Trophoblast cell (in vitro differentiated cells and primary cell): ENCODE measurements around the gene ROR2.

ENCODE experiments used
- DNase-seq, 2 donors: peaks; one replicate each; pipeline ENCODE4 v3.0.0-alpha.2; 2016
- H2AFZ ChIP-seq: 2 replicates; pipeline ENCODE4 v1.6.1; 2013; ENCODE audit warnings: low read length, moderate library complexity, mild to moderate bottlenecking; ENCODE audit not compliant: insufficient read depth, poor library complexity
- H2AK5ac ChIP-seq: 2 replicates; pipeline ENCODE4 v1.6.1; 2013; ENCODE audit warnings: mild to moderate bottlenecking, low read length
- H2BK120ac ChIP-seq: 2 replicates; pipeline ENCODE4 v1.6.1; 2013; ENCODE audit warnings: low read length, mild to moderate bottlenecking, moderate library complexity; ENCODE audit not compliant: insufficient read depth, poor library complexity
- H2BK12ac ChIP-seq: 2 replicates; pipeline ENCODE4 v1.6.1; 2013; ENCODE audit warnings: mild to moderate bottlenecking, low read length, moderate library complexity
- H2BK5ac ChIP-seq: 2 replicates; pipeline ENCODE4 v1.6.1; 2013; ENCODE audit warnings: low read length, low read depth, moderate library complexity, mild to moderate bottlenecking; ENCODE audit not compliant: poor library complexity
- H3K14ac ChIP-seq: 2 replicates; pipeline ENCODE4 v1.6.1; 2013; ENCODE audit warnings: mild to moderate bottlenecking, low read length
- H3K18ac ChIP-seq: 2 replicates; pipeline ENCODE4 v1.6.1; 2013; ENCODE audit warnings: mild to moderate bottlenecking, low read length
- H3K23ac ChIP-seq: 2 replicates; pipeline ENCODE4 v1.6.1; 2013; ENCODE audit warnings: low read length
- H3K27ac ChIP-seq: 2 replicates; pipeline ENCODE4 v1.5.1; 2013; ENCODE audit warnings: low read depth, mild to moderate bottlenecking, inconsistent platforms, low read length, moderate library complexity
- H3K27me3 ChIP-seq: 2 replicates; pipeline ENCODE4 v1.6.1; 2013; ENCODE audit warnings: inconsistent platforms, mild to moderate bottlenecking, low read length, moderate library complexity; ENCODE audit not compliant: insufficient read depth
- H3K36me3 ChIP-seq, 2 experiments: 1 replicate in 1 of 2; 2 replicates in 1 of 2; pipeline ENCODE4 v1.6.1; 2013; ENCODE audit warnings: low read length in 2 of 2, mild to moderate bottlenecking in 2 of 2, moderate library complexity in 1 of 2; ENCODE audit not compliant: insufficient read depth in 2 of 2, control insufficient read depth in 1 of 2
- H3K4ac ChIP-seq: 2 replicates; pipeline ENCODE4 v1.6.1; 2013; ENCODE audit warnings: low read depth, mild to moderate bottlenecking, low read length, moderate library complexity
- H3K4me1 ChIP-seq, 2 experiments: 1 replicate in 1 of 2; 2 replicates in 1 of 2; pipeline ENCODE4 v1.6.1; 2013; ENCODE audit warnings: low read length in 2 of 2, mild to moderate bottlenecking in 2 of 2, moderate library complexity in 1 of 2; ENCODE audit not compliant: insufficient read depth in 2 of 2, control insufficient read depth in 1 of 2
- H3K4me2 ChIP-seq: 2 replicates; pipeline ENCODE4 v1.6.1; 2013; ENCODE audit warnings: inconsistent platforms, mild to moderate bottlenecking, low read length, moderate library complexity
- H3K4me3 ChIP-seq: 2 replicates; pipeline ENCODE4 v1.5.1; 2013; ENCODE audit warnings: mild to moderate bottlenecking, low read depth, low read length, inconsistent platforms
- H3K79me1 ChIP-seq: one replicate; pipeline ENCODE4 v1.6.1; 2013; ENCODE audit warnings: low read length
- H3K79me2 ChIP-seq: 2 replicates; pipeline ENCODE4 v1.6.1; 2013; ENCODE audit warnings: low read length, mild to moderate bottlenecking; ENCODE audit not compliant: control insufficient read depth, insufficient read depth, poor library complexity
- H3K9ac ChIP-seq: 2 replicates; pipeline ENCODE4 v1.6.1; 2013; ENCODE audit warnings: mild to moderate bottlenecking, low read length
- H3K9me3 ChIP-seq: 2 replicates; pipeline ENCODE4 v1.6.1; 2013; ENCODE audit warnings: low read depth, mild to moderate bottlenecking, control low read depth, inconsistent platforms, low read length; ENCODE audit not compliant: insufficient read depth
- H4K12ac ChIP-seq: 2 replicates; pipeline ENCODE4 v1.6.1; 2013; ENCODE audit warnings: low read depth, mild to moderate bottlenecking, low read length, moderate library complexity
- H4K8ac ChIP-seq: 2 replicates; pipeline ENCODE4 v1.6.1; 2013; ENCODE audit warnings: low read depth, mild to moderate bottlenecking, low read length, moderate library complexity
- H4K91ac ChIP-seq: one replicate; pipeline ENCODE4 v1.6.1; 2013; ENCODE audit warnings: low read depth, mild to moderate bottlenecking, low read length, moderate library complexity
- WGBS: extraction: QIAGEN DNeasy Blood & Tissue Kit; methylation state at CpG from one replicate; pipeline ENCODE4 v1.1.7; 2013; ENCODE audit warnings: missing lambda C conversion rate; ENCODE audit not compliant: insufficient read length, insufficient coverage; ENCODE audit errors: extremely low coverage; 5-methylcytosine and 5-hydroxymethylcytosine counted together

The ROR2 gene

DNA sequence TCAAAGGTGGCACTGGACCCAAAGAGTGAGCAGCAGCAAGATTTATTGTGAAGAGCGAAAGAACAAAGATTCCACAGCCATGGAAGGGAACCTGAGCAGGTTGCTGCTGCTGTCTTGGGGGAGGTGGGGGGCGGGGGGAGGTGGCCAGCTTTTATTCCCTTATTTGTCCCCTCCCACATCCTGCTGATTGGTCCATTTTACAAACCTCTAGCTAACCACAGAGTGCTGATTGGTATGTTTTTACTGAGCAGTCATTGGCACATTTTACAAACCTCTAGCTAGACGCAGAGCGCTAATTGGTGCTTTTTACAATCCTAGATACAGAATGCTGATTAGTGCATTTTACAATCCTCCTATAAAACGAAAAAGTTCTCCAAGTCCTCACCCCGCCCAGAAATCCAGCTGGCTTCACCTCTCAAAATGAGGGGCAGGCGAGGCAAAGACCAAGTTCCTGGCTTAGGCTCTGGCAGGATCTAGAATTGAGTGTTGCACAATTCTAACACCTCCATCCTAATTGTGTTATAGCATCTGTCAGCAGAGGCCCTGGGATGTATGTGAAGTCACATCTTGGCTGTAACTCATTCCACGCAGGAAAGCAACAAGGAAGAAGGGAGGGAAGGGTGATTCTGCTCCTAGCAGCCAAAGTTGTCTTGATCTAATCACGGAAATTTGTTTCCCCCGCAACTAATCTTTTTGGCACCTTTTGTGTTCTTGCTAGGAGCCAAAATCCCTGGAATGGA lies 34.3 kb downstream of the ROR2 start:
- WGBS: no CpG with 5 or more reads among the region's 10 CpGs
- no peak overlapping the region for H2BK12ac ChIP-seq
- H3K4me3 ChIP-seq: no peak overlapping the region
- no peaks in the 10 kb centered on the region for H3K36me3 ChIP-seq
- no peaks in the 10 kb centered on the region for H3K27me3 ChIP-seq
- H2BK5ac ChIP-seq: no peak overlapping the region
- H4K8ac ChIP-seq: no peak overlapping the region
- no peaks in the 10 kb centered on the region for H3K79me2 ChIP-seq
- H3K4me1 ChIP-seq: no peaks in the 10 kb centered on the region
- no peak for DNase-seq
- H3K27ac ChIP-seq: no peak overlapping the region
- H3K4me2 ChIP-seq: no peak overlapping the region
- no peak overlapping the region for H3K4ac ChIP-seq
- H3K14ac ChIP-seq: no peak overlapping the region
- H3K18ac ChIP-seq: no peak overlapping the region
- no peak overlapping the region for H4K91ac ChIP-seq
- H3K9me3 ChIP-seq: no peaks in the 10 kb centered on the region
- no peak overlapping the region for H3K23ac ChIP-seq
- no peaks in the 10 kb centered on the region for H3K79me1 ChIP-seq
- H3K9ac ChIP-seq: no peak overlapping the region
- H2AFZ ChIP-seq: no peak overlapping the region
- H4K12ac ChIP-seq: no peak overlapping the region
- H2BK120ac ChIP-seq: no peak overlapping the region
- H2AK5ac ChIP-seq: no peak overlapping the region

DNA sequence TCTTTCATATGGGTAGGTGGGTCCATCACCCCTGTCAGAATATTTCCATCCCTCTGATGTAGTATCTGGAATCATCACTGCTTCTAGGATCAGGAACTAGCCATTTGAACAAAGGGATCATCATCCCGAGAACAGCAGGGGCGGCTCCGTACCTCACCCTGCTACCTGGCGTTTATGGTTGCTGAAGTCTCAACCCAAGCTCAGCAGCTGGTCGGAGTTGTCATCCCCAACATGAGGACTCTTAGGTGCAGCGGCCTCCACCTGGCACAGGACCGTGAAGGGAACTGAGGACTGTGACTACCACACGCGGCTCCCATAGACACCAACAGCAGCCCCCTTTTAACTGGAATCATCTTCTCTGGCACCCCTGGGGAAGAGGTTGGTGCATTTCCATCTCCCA lies 35.1 kb downstream of the ROR2 start:
- DNase-seq: no peak
- Histone ChIP-seq H2BK5ac (no peak overlapping the region), H3K4me1 (no peaks in the 10 kb centered on the region), H2AK5ac (no peak overlapping the region), H3K4me2 (no peak overlapping the region), H2BK120ac (no peak overlapping the region), H2AFZ (no peak overlapping the region), H2BK12ac (no peak overlapping the region), H4K12ac (no peak overlapping the region), H3K36me3 (no peaks in the 10 kb centered on the region), H3K27ac (no peak overlapping the region), H4K91ac (no peak overlapping the region), H3K23ac (no peak overlapping the region), H3K27me3 (no peaks in the 10 kb centered on the region), H3K18ac (no peak overlapping the region), H4K8ac (no peak overlapping the region), H3K9me3 (no peaks in the 10 kb centered on the region), H3K4ac (no peak overlapping the region), H3K14ac (no peak overlapping the region), H3K4me3 (no peak overlapping the region), H3K79me1 (no peaks in the 10 kb centered on the region), H3K79me2 (no peaks in the 10 kb centered on the region), H3K9ac (no peak overlapping the region)
- WGBS: no CpG with 5 or more reads among the region's 9 CpGs

DNA sequence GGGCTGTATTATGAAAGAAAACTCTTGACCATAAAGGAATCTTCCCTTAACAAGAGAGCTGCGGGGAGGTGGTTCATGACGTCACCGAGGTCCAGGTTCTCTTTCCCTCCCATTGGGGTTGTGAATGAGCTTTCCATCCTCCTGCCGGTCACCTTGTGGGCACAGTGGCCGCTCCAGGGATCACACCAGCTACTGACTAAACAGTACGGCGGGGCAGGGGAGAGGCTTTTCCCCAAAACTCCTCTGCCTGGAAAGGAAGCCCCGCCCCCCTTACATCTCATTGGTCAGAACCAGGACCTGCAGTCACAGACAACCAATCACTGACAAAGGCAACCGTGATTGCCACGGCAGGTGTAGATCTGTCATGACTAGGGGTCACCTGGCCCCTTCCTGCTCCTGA lies 35.6 kb downstream of the ROR2 start:
- Histone ChIP-seq H3K4me1 (no peaks in the 10 kb centered on the region), H4K91ac (no peak overlapping the region), H3K27me3 (no peaks in the 10 kb centered on the region), H3K4me2 (no peak overlapping the region), H3K36me3 (no peaks in the 10 kb centered on the region), H3K9ac (no peak overlapping the region), H4K8ac (no peak overlapping the region), H3K79me1 (no peaks in the 10 kb centered on the region), H2AFZ (no peak overlapping the region), H4K12ac (no peak overlapping the region), H3K9me3 (no peaks in the 10 kb centered on the region), H3K4ac (no peak overlapping the region), H3K4me3 (no peak overlapping the region), H3K23ac (no peak overlapping the region), H2BK12ac (no peak overlapping the region), H3K27ac (no peak overlapping the region), H3K79me2 (no peaks in the 10 kb centered on the region), H2BK5ac (no peak overlapping the region), H2AK5ac (no peak overlapping the region), H2BK120ac (no peak overlapping the region), H3K18ac (no peak overlapping the region), H3K14ac (no peak overlapping the region)
- no CpG with 5 or more reads among the region's 10 CpGs for WGBS
- DNase-seq: no peak

GRCh38 chr9:91913986-91914385 lies 36.0 kb downstream of the ROR2 start:
- no peak overlapping the region for H2BK12ac ChIP-seq
- no peak overlapping the region for H3K4me3 ChIP-seq
- no peak overlapping the region for H3K27ac ChIP-seq
- no peak overlapping the region for H3K14ac ChIP-seq
- no peak overlapping the region for H3K4ac ChIP-seq
- no peaks in the 10 kb centered on the region for H3K79me1 ChIP-seq
- DNase-seq: no peak
- H3K9me3 ChIP-seq: no peaks in the 10 kb centered on the region
- no peaks in the 10 kb centered on the region for H3K4me1 ChIP-seq
- H3K18ac ChIP-seq: no peak overlapping the region
- no peaks in the 10 kb centered on the region for H3K79me2 ChIP-seq
- no peak overlapping the region for H2BK5ac ChIP-seq
- H4K91ac ChIP-seq: no peak overlapping the region
- H2BK120ac ChIP-seq: no peak overlapping the region
- H2AK5ac ChIP-seq: no peak overlapping the region
- no peaks in the 10 kb centered on the region for H3K36me3 ChIP-seq
- no CpG with 5 or more reads among the region's 8 CpGs for WGBS
- no peak overlapping the region for H4K8ac ChIP-seq
- no peak overlapping the region for H2AFZ ChIP-seq
- H3K27me3 ChIP-seq: no peaks in the 10 kb centered on the region
- no peak overlapping the region for H3K23ac ChIP-seq
- no peak overlapping the region for H4K12ac ChIP-seq
- no peak overlapping the region for H3K9ac ChIP-seq
- H3K4me2 ChIP-seq: no peak overlapping the region
